Measurements from ENCODE around the gene LCN10.
"Not testable (repeated sequence)": the region's sequence is repeated elsewhere in the genome, so short reads cannot be mapped to it uniquely, and the experiment has no call there.

Gene LCN10

DNA sequence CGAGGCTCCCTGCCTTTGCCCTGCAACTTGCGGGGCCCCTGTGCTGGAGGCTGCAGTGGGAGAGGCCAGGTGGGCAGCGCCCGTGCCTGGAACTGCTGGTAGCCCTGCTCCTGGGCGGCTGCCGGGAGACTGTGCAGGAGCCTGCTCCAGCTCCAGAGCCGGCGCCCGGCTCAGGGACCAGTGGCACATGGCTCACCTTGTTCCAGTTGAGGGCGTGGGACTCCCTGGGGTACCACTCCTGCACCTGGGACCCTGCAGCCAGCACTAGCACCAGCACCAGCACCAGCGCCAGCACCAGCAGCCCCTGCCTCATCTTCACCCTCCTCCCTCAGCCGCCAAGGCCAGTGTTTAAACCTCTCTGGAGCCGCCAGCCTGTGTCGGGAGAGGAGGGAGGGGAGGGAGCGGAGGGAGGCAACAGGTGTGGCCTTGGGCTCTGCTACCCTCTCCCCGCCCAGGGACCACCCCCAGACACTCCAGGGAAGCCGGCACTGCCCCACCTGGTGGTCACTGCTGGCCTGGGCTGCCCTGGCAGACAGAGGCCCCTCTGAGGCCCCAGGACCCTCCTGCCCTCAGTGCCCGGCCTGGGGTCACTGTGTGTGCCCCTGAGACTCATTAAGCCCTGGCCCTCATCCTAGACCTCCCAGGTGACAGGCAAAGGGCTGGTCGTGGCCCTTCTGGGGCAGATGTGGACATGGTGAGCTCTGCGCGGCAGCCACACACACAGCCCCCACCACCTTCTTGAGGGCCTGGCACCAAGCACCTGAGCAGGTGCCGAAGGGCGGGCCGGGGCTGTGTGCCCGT is at the start of gene LCN10:
Gene LCN10 (minus strand): TSS at position 350 of the 801 bp plus-strand sequence. CDS start 37 bp downstream, at position 313.
- DNase-seq (ENCODE audit: low read depth), result no peak

- DNase-seq (ENCODE audit: low read depth), result no peak
Observed at GRCh38 chr9:136791516-136792276, 49.0 kb upstream of the LCN10 start.

GRCh38 chr9:136790640-136791515 is 48.1 kb upstream of the LCN10 start, which contains the start of gene TMEM141:
Gene TMEM141 (plus strand): TSS chr9:136791344. CDS start chr9:136791371, 27 bp downstream.
- DNase-seq (ENCODE audit: low read depth), result peak; percentile 99

DNA sequence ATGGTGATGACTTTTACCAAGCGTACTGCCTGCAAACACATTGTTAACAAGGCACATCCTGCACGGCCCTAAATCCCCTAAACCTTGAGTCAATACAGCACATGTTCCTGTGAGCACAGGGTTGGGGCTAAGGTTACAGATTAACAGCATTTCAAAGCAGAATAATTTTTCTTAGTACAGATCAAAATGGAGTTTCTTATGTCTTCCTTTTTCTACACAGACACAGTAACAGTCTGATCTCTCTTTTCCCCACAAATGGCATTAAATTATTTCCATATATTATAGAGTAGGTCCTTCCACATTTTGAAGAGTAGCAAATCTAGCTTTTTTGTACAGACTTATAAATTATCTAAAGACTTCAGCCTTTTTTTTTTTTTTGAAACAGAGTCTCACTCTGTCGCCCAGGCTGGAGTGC is 46.8 kb upstream of the LCN10 start:
- no peak for DNase-seq (ENCODE audit: low read depth)

GRCh38 chr9:136788644-136789522 is 46.1 kb upstream of the LCN10 start:
- not testable (repeated sequence) for DNase-seq (ENCODE audit: low read depth)

- DNase-seq (ENCODE audit: low read depth), result peak; percentile 32
Observed at GRCh38 chr9:136787690-136788400, 45.1 kb upstream of the LCN10 start.

GRCh38 chr9:136786983-136787382 is 44.2 kb upstream of the LCN10 start:
- not testable (repeated sequence) for DNase-seq (ENCODE audit: low read depth)

DNA sequence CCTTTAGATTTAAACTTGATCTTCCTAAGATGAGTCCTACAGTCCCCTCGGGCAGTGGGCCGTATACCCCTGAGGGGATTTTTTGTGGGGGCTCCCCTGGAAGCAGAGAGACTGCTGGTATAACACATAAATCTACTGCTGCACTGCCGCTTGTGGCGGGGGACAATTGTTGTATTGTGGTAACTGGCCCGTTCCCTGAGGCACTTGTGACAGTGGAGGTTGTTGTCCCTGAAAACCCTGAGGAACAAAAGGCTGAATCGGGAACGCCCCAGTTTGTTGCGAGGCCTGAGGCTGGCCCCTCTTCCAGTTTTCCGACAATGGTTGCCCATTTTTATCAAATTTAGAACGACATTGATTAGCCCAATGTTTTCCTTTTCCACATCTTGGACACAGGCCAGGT is 43.7 kb upstream of the LCN10 start:
- DNase-seq (ENCODE audit: low read depth), result no peak

DNA sequence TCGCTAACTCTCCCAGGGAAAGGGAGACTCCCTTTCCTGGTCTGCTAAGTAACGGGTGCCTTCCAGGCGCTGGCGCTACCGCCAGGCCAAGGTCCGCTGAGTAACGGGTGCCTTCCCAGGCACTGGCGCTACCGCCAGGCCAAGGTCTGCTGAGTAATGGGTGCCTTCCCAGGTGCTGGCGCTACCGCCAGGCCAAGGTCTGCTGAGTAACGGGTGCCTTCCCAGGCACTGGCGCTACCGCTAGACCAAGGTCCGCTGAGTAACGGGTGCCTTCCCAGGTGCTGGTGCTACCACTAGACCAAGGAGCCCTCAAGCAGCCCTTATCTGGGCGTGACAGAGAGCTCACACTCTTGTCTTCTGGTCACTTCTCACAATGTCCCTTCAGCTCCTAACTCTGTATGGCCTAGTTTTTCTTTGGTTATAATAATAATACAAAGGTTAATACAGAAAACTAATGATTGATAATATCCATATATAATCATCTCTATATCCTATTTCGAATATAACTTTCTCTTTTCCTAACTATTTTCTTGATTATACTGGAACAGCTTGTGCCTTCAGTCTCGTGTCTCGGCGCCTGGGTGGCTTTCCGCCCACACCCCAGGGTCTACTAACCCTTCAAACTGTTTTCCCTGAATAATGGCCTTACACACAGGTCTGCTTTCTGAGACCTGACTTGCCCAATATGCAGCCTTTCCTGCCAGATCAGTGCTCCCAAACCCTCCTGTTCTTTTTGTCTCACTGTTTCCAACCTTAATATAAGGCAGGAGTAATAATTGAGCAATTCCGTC is 43.0 kb upstream of the LCN10 start:
- not testable (repeated sequence) for DNase-seq (ENCODE audit: low read depth)

DNA sequence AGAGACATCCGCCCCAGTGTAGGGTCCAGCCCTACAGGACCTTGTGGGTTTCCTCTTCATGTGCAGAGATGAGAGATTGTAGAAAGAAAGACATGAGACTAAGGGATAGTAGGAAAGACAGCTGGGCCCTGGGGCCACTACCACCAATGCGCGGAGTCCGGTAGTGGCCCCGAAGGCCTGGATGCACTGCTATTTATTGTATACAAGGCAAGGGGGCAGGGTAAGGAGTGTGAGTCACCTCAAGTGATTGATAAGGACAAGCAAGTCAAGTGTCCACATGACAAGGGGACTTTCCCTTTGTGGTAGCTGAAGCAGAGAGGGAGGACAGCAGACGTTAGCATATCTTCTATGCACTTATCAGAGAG is 42.2 kb upstream of the LCN10 start:
- DNase-seq (ENCODE audit: low read depth), result no peak

DNA sequence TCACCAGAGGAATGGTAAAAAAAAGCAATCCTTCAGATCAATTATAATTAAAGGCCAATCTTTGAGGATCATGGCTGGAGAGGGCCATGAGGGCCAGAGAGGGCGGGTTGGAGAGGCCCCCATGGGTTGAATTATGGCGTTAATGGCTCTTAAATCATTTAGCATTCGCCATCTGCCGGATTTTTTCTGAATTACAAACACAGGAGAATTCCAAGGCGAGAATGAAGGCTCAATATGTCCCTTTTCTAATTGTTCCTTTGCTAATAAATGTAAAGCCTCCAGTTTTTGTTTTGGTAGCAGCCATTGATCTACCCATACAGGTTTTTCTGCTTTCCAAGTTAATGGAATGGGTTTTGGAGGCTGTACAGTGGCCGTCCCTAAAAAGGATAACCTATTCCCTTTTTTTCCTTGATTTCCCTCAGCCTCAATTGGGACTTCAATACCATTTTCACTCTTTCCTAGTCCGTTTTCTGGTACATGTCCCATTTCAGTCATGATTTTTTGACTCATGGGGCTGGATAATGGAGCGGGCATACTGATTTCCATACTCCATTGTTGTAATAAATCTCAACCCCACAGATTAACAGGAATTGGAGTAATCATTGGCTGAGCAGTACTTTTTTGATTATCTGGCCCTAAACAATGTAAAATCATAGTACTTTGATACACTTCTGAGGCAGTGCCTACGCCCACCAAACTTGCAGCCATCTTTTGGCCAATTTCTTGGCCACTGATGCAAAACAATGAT is 41.7 kb upstream of the LCN10 start:
- DNase-seq (ENCODE audit: low read depth), result no peak

- DNase-seq (ENCODE audit: low read depth), result no peak
Observed at GRCh38 chr9:136782452-136782851, 39.7 kb upstream of the LCN10 start.

- DNase-seq (ENCODE audit: low read depth), result no peak
Observed at GRCh38 chr9:136779808-136780207, 37.1 kb upstream of the LCN10 start.

DNA sequence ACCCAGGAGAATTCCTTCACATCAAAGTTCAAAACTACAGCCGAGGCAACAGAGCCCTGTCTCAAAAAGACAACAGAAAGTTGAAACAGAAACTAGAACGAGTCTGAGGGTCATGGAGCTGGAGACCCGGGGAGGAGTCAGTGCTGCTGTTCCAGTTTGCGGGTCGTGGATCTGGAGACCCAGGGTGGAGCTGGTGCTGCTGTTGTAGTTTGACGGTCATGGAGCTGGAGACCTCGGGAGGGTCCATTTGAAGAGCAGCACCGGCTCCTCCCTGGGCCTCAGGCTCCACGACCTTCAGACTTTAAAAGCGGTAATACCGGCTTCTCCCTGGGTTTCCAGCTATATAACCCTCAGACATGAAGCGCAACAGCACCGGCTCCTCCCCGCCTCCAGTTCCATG is 34.6 kb upstream of the LCN10 start:
- no peak for DNase-seq (ENCODE audit: low read depth)

- no peak for DNase-seq (ENCODE audit: low read depth)
Observed at GRCh38 chr9:136776947-136777346, 34.2 kb upstream of the LCN10 start.

- DNase-seq (ENCODE audit: low read depth), result no peak
Observed at GRCh38 chr9:136775191-136775590, 32.5 kb upstream of the LCN10 start.

DNA sequence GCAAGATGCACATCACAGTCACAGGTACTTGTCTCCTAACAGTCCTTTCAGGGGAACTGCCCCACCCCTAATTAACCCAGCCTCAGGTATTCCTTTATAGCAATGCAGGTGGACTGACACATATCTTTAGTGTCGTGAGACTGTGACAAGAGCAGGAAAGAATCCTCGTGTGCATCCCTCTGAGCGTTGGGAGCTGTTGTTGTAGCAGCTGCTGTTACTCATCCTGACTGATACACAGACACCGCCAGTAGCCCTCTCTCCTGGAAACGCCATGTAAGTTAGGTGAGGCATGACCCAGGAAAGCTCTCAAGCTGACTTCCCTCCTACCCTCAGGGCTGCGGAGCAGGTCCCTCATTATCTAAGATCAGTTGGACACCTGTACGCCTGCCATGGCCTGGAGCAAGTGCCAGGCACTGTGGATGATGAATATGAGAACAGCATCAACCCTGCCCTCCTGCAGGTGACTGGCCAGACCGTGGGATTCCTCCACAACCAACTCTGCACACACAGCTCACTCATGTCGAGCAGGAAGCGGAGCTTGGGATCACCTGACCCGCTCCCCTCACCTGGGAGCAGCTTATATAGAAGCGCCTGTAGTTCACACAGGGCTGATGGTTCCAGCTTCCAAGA is 31.8 kb upstream of the LCN10 start:
- no peak for DNase-seq (ENCODE audit: low read depth)

- DNase-seq (ENCODE audit: low read depth), result no peak
Observed at GRCh38 chr9:136773386-136774044, 30.8 kb upstream of the LCN10 start.

Data from fibroblast of the conjunctiva (primary cell).